Retina (tissue), 1 donor: ENCODE measurements around the gene ACSF2.

ENCODE experiments used
- DNase-seq: peaks from one replicate; pipeline ENCODE4 v3.0.0-alpha.2; 2016

ACSF2 gene

GRCh38 chr17:50505591-50506130 is 79.6 kb downstream of the ACSF2 start:
- DNase-seq = no peak

GRCh38 chr17:50506298-50506697 is 80.3 kb downstream of the ACSF2 start:
- DNase-seq = no peak

- DNase-seq = peak; percentile 49
Measured at GRCh38 chr17:50507871-50508572, 82.0 kb downstream of the ACSF2 start, which contains the start of gene MYCBPAP. TSS of gene MYCBPAP (plus strand) at chr17:50508439. CDS start at chr17:50508675, 236 bp downstream.

DNA sequence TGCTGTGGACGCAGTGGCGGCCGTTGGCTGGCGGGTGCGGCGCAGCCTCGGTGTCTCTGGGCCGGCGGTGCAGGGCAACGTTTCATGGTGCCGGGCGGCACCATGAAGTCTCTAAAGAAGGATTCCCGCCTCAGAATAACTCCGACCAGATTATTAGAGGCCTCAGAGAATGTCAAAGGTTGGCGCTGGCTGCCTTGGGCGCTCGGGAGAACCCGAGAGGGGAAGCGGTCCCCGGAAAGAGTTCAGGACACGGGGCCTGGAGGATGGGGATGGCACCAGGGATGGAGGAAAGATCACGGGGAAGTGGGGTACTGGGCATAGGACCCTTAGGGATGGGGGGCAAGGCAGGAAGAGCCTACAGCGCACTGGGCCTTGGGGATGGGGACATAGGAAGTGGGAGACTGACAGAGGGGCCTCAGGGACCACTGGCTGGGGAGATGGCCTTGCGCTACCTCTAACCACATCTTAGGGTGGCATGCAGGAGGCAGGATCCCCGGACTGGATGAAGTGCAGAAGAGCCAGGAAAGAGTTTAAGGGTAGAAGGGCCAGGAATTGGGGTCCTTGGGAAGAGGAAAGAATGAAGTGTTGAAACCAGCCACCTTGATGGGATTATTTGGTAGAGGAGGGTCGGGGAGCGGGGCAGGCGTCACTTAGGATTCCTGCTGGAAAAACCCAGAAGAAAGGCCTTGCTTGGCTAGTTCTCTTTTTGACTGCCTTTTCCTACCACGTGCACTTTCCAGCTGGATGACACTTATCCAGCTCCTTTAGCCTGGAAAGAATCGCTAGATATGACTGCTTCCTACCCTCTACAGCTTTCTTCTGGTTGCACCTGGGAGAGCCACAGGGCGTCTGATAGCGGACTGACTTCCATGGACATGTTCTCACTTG is 82.8 kb downstream of the ACSF2 start:
- DNase-seq = peak; percentile 87

GRCh38 chr17:50511058-50511457 is 85.0 kb downstream of the ACSF2 start:
- no peak for DNase-seq

GRCh38 chr17:50513495-50513894 is 87.5 kb downstream of the ACSF2 start:
- DNase-seq = no peak

DNA sequence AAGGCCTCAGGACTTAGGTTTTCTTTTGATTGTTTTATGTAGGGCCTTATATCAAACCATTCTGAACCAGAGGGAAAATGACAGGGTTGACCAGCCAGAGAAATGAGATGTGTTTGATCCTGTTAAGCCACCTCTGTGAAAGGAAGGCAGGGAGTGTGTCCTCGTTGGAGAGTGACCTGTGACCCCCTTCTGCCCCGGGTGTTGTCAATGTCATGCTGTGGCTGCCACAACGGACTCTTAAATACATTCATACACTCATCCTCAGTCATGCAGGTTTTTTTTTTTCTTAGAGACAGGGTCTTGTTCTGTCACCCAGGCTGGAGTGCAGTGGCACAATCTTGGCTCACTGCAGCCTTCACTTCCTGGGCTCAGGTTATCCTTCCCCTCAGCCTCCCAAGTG is 88.4 kb downstream of the ACSF2 start:
- DNase-seq = no peak

DNA sequence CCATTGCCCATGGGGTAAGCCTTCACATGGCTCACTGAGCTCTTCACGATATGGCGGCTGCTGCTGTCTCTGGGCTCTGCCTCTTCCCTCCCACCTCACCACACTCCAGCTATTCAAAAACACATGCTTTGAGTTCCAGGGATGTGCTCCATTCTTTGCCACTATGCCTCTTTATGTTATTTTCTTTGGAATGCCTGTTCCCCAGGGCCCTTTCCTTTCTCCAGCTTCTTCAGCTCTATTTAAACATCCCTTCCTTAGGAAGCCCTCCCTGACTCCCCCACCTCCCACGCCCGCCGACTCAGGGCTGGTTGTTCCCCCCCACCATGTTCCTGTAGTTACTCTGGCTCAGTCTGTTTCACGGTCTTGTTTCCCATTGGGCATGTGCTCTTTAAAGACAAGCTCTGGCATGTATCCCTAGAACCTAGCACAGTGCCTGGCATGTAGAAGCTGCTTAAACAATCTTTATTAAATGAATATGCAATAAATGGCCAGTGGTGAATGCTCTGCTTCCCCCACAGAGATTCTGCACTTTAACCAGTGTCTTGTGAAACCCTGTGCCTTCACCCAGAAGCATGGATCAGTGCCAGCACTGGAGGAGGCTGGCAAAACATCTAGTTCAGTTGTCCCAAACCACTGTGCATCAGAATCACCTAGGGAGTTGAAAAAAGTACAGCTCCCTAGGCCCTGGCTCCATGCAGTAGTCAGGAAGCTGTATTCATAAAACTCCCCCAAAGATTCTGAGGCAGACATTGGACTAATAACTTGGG is 89.1 kb downstream of the ACSF2 start:
- no peak for DNase-seq

DNA sequence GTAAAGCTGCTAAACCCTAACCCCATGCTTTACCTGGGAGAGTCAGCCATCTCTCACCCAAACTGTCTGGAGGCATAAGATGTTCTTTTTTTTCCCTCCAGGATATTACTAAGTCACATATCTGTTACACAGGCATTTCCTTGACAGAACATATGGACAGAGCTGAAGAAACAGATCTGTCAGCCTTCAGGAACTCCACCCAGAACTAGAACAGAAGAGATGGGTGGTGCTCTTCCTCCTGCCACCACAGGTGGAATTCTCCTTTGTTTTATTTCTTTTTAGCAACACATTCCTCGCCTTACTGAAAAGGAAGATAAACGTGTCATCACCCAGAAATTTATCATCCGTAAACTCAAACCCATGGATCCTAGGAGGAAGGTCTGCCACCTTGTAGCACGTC is 91.0 kb downstream of the ACSF2 start:
- DNase-seq = no peak

- DNase-seq = peak; percentile 57
Measured at GRCh38 chr17:50517504-50518383, 91.7 kb downstream of the ACSF2 start.

DNA sequence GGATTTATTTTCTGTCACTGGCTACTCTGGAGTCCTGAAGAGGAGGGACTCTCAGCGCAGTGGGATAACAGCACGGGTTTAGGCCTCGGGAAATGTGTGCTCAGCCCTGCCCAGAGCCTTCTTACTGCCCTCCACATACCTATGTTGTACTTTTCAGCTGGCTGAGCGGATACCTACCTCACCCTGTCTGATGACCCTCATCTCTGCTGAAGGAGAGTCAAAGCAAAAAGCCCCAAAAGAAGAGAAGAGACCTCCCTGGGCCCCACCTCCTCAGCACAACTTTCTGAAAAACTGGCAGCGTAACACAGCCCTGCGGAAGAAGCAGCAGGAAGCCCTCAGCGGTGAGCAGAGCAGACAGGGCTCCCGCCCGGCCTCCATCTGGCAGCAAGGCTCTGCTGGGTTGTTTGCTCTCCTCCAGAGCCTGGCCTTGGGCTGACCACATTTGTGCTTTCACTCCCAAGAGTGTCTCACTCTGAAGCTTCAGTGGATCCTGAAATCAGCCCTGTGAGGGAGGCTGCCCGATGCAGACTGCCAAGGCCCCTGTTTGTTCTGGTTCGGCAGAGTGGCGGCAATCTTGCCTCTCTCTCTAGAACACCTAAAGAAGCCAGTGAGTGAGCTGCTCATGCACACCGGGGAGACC is 92.5 kb downstream of the ACSF2 start:
- DNase-seq = peak; percentile 65

DNA sequence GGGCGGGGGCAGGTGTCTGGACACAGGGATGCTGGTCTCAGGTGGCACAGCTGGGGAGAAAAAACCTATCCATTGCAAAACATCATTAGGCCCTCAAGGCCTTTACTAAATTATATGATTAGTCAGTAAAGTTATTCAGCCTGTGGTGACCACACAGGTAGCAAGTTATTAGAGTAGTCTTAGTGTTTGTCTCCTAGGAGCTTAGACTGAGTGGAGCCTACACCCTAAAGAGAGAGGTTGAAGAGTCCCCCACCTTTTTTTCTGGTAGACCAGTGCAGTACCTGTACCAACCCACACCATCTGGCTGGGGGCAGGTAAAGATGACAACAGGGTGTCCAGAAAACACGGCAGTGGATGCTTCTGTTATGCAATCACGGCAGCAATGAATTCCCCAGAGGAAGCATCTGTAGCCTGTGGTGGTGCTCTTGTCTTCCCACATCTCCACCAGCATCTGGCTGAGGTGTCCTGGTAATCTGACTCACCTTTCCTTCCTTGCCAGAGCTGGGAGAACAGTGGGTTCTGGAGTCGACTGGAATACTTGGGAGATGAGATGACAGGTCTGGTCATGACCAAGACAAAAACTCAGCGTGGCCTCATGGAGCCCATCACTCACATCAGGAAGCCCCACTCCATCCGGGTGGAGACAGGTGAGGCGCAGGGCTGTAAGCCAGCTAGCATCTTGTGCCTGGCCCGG is 93.3 kb downstream of the ACSF2 start:
- DNase-seq = no peak

- no peak for DNase-seq
Measured at GRCh38 chr17:50520483-50520882, 94.5 kb downstream of the ACSF2 start.

- no peak for DNase-seq
Measured at GRCh38 chr17:50521514-50521913, 95.5 kb downstream of the ACSF2 start.

DNA sequence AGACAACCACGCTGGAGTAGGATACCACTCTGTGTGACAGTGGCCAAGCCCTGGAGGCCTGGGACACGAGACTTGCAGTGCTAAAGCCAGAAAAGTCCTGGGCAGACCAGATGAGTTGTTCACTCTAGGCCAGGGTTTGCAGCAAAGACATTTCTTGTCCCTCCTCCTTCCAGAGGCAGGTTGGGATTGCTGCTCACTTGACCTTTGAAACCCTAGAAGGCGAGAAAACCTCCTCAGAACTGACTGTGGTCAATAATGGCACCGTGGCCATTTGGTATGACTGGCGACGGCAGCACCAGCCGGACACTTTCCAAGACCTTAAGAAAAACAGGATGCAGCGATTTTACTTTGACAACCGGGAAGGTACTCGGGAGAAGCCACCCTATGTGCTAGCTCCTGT is 96.7 kb downstream of the ACSF2 start:
- DNase-seq = no peak

DNA sequence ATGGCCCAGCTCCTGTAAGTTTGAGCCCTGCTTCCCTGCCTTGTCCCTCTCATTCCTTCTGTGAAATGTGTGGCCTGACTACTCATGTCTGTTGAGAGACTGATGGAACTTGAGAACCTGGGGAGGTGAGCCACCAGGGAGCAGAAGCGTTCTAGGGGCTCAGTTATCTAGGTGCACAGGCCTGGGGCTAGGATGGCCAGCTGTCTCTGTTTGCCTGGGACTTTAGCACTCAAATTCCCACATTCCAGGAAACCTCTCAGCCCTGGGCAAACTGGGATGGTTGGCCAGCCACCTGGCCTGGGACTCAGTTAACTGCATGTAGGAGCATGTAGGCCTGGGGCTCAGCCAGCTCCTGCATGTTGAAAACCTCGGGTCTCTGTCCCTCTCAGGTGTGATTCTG is 97.2 kb downstream of the ACSF2 start:
- DNase-seq = no peak
